Measurements from ENCODE around the gene GEN1.

DNA sequence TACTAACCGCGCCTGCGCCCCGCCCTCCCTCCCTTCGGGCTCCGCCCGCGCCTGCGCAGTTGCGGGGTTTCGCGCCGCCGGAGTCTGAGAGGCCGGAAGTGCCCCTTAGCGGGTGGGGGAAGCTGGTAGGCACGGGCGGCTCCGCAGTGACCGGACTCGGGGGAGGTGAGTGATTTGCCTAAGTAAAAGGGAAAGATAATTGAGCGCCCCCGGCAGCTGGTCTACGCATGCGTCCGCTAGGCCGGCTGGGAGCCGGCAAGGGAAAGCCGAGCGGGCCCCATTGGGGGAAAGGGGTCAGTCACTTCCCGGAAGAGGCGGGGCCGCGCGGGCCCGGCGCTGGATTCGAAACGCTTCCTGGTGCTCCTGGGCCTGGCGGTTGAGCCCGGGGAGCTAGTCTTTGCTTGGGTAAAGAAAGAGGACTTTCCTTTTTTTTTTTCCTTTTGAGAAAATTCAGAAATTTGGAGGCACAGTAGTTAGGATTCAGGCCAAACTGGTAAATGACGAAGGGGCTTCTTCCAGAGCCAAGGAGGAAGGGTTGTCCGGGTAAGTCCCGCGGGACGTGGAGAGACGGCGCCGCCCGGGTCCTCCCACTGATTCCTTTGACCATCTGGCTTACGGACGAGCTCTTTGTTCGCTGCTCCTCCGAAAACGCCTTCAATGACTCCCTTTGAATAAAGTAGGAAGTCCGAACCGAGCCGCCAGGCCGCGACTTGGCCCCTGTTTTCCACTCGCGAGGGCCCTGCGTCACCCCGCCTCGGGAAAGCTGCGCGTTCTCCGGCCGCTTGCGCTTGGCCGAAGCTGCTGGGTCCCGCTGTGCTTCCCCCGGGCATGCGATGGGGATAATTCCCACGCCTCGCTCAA, at the start of gene GEN1, which contains the start of gene SMC6:
- TF ChIP-seq CTCF (IDR thresholded peaks at IDR 0.05) (no peak), POLR2A (IDR thresholded peaks at IDR 0.05) (peak in 2 of 3 donors; percentile 31 to 34)
